HG03135 (cell line): Measurements from ENCODE around the gene ONECUT3.

Experiments
- ATAC-seq: cut with Tn5 transposase; IDR thresholded peaks from one replicate; pipeline ENCODE4 v1.9.1; 2021; ENCODE audit warnings: mild to moderate bottlenecking, moderate library complexity; ENCODE audit not compliant: unreplicated experiment

Gene ONECUT3

GRCh38 chr19:1828279-1829238, 75.3 kb downstream of the ONECUT3 start:
- ATAC-seq, result no peak

- ATAC-seq, result no peak
Measured at GRCh38 chr19:1829958-1830357, 76.7 kb downstream of the ONECUT3 start.

- no peak for ATAC-seq
Measured at GRCh38 chr19:1830568-1830967, 77.3 kb downstream of the ONECUT3 start.
